ENCODE results near the gene SMAD3.

GRCh38 chr15:67198157-67198754, 132.9 kb downstream of the SMAD3 start:
- TF ChIP-seq, protein P1, sequence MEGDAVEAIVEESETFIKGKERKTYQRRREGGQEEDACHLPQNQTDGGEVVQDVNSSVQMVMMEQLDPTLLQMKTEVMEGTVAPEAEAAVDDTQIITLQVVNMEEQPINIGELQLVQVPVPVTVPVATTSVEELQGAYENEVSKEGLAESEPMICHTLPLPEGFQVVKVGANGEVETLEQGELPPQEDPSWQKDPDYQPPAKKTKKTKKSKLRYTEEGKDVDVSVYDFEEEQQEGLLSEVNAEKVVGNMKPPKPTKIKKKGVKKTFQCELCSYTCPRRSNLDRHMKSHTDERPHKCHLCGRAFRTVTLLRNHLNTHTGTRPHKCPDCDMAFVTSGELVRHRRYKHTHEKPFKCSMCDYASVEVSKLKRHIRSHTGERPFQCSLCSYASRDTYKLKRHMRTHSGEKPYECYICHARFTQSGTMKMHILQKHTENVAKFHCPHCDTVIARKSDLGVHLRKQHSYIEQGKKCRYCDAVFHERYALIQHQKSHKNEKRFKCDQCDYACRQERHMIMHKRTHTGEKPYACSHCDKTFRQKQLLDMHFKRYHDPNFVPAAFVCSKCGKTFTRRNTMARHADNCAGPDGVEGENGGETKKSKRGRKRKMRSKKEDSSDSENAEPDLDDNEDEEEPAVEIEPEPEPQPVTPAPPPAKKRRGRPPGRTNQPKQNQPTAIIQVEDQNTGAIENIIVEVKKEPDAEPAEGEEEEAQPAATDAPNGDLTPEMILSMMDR (conservative IDR thresholded peaks at IDR 0.05; ENCODE audit: low read length), result no peak
- TF ChIP-seq EZH2phosphoT487 (IDR thresholded peaks at IDR 0.05; ENCODE audit: borderline replicate concordance, low read depth, low read length), result no peak
